ENCODE measurements around the gene MCFD2. TPM values are rescaled to one million over a fixed set of nuclear protein-coding genes. Genes with fewer than 3 reads are reported as not detected.

The MCFD2 gene
- total RNA-seq, 1 donor from 2014 or later: 82.3 TPM

- intact Hi-C loops (cut with DNase I): no loop called here
- DNase-seq: no peak
Measured at GRCh38 chr2:46869621-46870020, 46.0 kb downstream of the MCFD2 start.

GRCh38 chr2:46866770-46867246 is 48.8 kb downstream of the MCFD2 start:
- intact Hi-C loops (cut with DNase I): no loop called here
- H3K9me3 ChIP-seq: peaks cover 14% of the 10 kb centered on the region
- no peak for TF ChIP-seq CTCF (IDR thresholded peaks at IDR 0.05)
- peak overlapping the region; percentile 61 for H3K27ac ChIP-seq
- ATAC-seq: peak; percentile 65 to 80
- H3K4me1 ChIP-seq: peaks cover 43% of the 10 kb centered on the region
- no peaks in the 10 kb centered on the region for H3K36me3 ChIP-seq
- H3K4me3 ChIP-seq: no peak overlapping the region
- DNase-seq: peak; percentile 63
- H3K27me3 ChIP-seq (ENCODE audit: low read depth): no peaks in the 10 kb centered on the region

More at GRCh38 chr2:46869621-46870020, 46.0 kb downstream of the MCFD2 start:
- no peaks in the 10 kb centered on the region for H3K36me3 ChIP-seq
- no peak overlapping the region for H3K27ac ChIP-seq
- no peak overlapping the region for H3K4me3 ChIP-seq
- H3K27me3 ChIP-seq (ENCODE audit: low read depth): no peaks in the 10 kb centered on the region
- no peak for TF ChIP-seq CTCF (IDR thresholded peaks at IDR 0.05)
- peaks cover 8% of the 10 kb centered on the region for H3K9me3 ChIP-seq
- ATAC-seq: no peak
- peaks cover 66% of the 10 kb centered on the region for H3K4me1 ChIP-seq

- Histone ChIP-seq H3K27ac (peak overlapping the region; percentile 61), H3K27me3 (ENCODE audit: low read depth) (no peaks in the 10 kb centered on the region), H3K4me3 (no peak overlapping the region), H3K4me1 (peaks cover 36% of the 10 kb centered on the region), H3K9me3 (peaks cover 14% of the 10 kb centered on the region), H3K36me3 (no peaks in the 10 kb centered on the region)
- no peak for TF ChIP-seq CTCF (IDR thresholded peaks at IDR 0.05)
- DNase-seq (no peak), ATAC-seq (no peak)
- intact Hi-C loops (cut with DNase I): no loop called here
Measured at GRCh38 chr2:46865181-46865970, 50.2 kb downstream of the MCFD2 start.

GRCh38 chr2:46863882-46864281 is 51.7 kb downstream of the MCFD2 start:
- peaks cover 14% of the 10 kb centered on the region for H3K9me3 ChIP-seq
- H3K4me3 ChIP-seq: no peak overlapping the region
- H3K27ac ChIP-seq: no peak overlapping the region
- H3K27me3 ChIP-seq (ENCODE audit: low read depth): no peaks in the 10 kb centered on the region
- H3K4me1 ChIP-seq: peaks cover 21% of the 10 kb centered on the region
- no peak for ATAC-seq
- DNase-seq: no peak
- no peak for TF ChIP-seq CTCF (IDR thresholded peaks at IDR 0.05)
- intact Hi-C loops (cut with DNase I): no loop called here
- H3K36me3 ChIP-seq: no peaks in the 10 kb centered on the region

- Histone ChIP-seq H3K27ac (no peak overlapping the region), H3K4me1 (peaks cover 19% of the 10 kb centered on the region), H3K4me3 (no peak overlapping the region), H3K27me3 (ENCODE audit: low read depth) (no peaks in the 10 kb centered on the region), H3K9me3 (peaks cover 14% of the 10 kb centered on the region), H3K36me3 (no peaks in the 10 kb centered on the region)
- TF ChIP-seq CTCF (IDR thresholded peaks at IDR 0.05): no peak
- no peak for DNase-seq
- no peak for ATAC-seq
- intact Hi-C loops (cut with DNase I): no loop called here
Measured at GRCh38 chr2:46862514-46862913, 53.1 kb downstream of the MCFD2 start.

Data from lower lobe of right lung (tissue), 2 donors.